Esophagus muscularis mucosa (tissue), 3 donors: ENCODE data around the gene SMARCC2.

Source experiments
- CTCF ChIP-seq, 3 experiments: fragments of 200-600 bp in 2 of 3; fragments of 450-650 bp in 1 of 3; sonication (generic) in 2 of 3; IDR thresholded peaks; one replicate each; pipeline ENCODE4 v1.5.1; 2017 to 2019; ENCODE audit warnings: antibody characterized with exemption in 3 of 3, mild to moderate bottlenecking in 2 of 3, moderate library complexity in 1 of 3
- POLR2AphosphoS5 ChIP-seq, 2 donors: sonication (generic); formaldehyde crosslinking; IDR thresholded peaks; one replicate each; pipeline ENCODE4 v1.6.1; 2017; ENCODE audit warnings: antibody characterized with exemption in 2 of 2

- TF ChIP-seq CTCF (IDR thresholded peaks at IDR 0.05) (no peak), POLR2AphosphoS5 (IDR thresholded peaks at IDR 0.05) (no peak)
Observed at GRCh38 chr12:56216461-56216860, 27.2 kb upstream of the SMARCC2 start.
